SU-DHL-6 (cell line): ENCODE results near the gene CEP135.

Source experiments
- CTCF ChIP-seq: fragments of 200-600 bp; sonication (generic); IDR thresholded peaks from one replicate; pipeline ENCODE4 v1.5.1; 2017; ENCODE audit warnings: antibody characterized with exemption, mild to moderate bottlenecking, low read length, moderate library complexity; ENCODE audit not compliant: insufficient read depth, poor library complexity, severe bottlenecking
- EZH2phosphoT487 ChIP-seq: fragments of 200-600 bp; sonication (generic), shearing (Covaris generic); conservative IDR thresholded peaks from 2 replicates; pipeline ENCODE4 v1.6.1; 2018; ENCODE audit warnings: mild to moderate bottlenecking, antibody characterized with exemption, low read length, moderate library complexity, mixed read lengths

- no peak for TF ChIP-seq EZH2phosphoT487
- no peak for TF ChIP-seq CTCF
These were observed 58.4 kb downstream of the CEP135 start for GRCh38 chr4:56007154-56007553.
